Measurements from ENCODE around the gene GOLGA8G. TPM values are rescaled to one million over a fixed set of nuclear protein-coding genes. Genes with fewer than 3 reads are reported as not detected.
"Not testable (repeated sequence)": the region's sequence is repeated elsewhere in the genome, so short reads cannot be mapped to it uniquely, and the experiment has no call there.

GOLGA8G gene, protein sequence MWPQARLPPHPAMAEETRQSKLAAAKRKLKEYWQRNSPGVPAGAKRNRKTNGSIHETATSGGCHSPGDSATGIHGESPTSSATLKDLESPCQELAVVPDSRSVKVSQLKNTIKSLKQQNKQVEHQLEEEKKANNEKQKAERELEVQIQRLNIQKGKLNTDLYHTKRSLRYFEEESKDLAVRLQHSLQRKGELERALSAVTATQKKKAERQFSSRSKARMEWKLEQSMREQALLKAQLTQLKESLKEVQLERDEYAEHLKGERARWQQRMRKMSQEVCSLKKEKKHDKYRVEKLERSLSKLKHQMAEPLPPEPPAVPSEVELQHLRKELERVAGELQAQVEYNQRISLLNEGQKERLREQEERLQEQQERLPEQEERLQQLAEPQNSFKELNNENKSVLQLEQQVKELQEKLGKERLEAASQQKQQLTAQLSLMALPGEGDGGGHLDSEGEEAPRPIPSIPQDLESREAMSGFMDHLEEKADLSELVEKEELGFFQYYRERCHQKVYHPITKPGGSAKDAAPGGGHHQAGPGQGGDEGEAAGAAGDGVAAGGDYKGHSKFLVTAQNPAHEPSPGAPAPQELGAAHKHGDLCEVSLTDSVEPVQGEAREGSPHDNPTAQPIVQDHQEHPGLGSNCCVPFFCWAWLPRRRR
- total RNA-seq, result not detected in 2 replicates

DNA sequence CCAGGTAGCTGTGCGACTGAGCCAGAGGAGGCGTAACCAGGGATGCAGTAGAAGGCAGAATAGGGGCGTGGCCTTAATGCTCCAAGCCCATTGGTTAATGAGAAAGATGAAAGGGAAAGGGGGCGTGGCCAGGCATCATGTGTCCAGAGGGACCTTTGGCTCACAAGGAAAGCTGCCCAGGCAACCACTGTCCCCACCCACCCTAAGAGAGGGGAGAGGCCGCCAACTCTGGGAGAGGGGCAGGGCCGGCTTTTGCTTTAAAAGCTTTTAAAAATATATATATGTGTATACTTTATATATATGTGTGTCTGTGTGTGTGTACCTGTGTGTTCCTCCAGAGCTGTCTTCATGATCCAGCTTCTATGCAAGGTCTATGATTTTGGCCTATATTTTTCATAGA, at the start of gene GOLGA8G:
Gene GOLGA8G, minus strand, starts transcription at position 18 of the 400 bp plus-strand sequence. CDS start 62 bp downstream, outside the sequence.
- DNase-seq (ENCODE audit: extremely low read depth, low read depth, low spot score), result not testable (repeated sequence)

DNA sequence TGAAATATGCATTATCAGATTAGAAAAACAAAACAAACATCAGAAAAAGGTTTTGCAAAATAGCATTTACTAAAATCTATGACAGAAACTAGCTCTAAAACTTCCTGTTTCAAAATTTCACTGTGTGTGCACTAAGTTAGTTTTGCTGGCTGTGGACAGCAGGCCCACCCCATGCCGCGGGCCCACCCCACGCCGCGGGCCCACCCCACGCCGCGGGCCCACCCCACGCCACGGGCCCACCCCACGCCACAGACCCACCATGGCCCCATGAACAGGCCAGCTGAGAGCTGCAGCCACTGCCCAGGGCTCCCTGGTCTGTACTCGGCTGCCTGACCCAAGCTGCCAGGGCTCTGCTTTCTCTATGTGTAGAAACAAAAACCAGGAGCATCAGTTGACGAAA, 40.6 kb upstream of the GOLGA8G start:
- not testable (repeated sequence) for DNase-seq (ENCODE audit: extremely low read depth, low read depth, low spot score)

DNA sequence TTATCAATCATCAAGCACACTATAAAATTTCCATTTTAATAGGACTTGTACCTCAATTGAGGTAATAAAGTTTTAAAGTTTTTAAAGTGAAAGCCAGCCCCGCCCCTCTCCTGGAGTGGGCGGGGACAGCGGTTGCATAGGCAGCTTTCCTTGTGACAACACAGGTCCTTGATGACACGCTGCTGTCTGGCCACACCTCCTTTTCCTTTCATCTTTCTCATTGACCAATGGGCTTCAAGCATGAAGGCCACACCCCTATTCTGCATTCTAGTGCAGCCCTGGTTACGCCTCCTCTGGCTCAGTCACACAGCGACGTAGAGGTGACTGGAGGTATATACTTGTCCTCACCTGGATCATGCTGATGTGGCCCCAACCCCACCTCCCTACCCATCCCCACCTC, 20.5 kb upstream of the GOLGA8G start, which contains the start of gene GOLGA6L25:
Gene GOLGA6L25, plus strand, starts transcription at position 301 of the 400 bp plus-strand sequence. Its CDS starts 61 bp downstream, at position 362.
- not testable (repeated sequence) for DNase-seq (ENCODE audit: extremely low read depth, low read depth, low spot score)

DNA sequence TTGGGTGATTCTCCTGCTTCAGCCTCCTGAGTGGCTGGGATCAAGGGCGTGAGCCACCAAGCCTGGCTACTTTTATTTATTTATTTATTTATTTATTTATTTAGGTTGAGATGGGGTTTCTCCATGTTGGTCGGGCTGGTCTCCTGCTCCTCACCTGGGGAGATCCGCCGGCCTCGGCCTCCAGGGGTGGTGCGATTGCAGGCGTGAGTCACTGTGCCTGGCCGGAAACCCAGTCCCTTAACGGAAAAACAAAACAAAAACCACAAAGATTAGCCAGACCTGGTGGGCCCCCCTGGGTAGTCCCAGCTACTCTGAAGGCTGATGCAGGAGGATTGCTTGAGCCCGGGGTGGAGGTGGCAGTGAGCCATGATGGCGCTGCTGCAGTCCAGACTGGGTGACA, 17.6 kb downstream of the GOLGA8G start:
- not testable (repeated sequence) for DNase-seq (ENCODE audit: extremely low read depth, low read depth, low spot score)

DNA sequence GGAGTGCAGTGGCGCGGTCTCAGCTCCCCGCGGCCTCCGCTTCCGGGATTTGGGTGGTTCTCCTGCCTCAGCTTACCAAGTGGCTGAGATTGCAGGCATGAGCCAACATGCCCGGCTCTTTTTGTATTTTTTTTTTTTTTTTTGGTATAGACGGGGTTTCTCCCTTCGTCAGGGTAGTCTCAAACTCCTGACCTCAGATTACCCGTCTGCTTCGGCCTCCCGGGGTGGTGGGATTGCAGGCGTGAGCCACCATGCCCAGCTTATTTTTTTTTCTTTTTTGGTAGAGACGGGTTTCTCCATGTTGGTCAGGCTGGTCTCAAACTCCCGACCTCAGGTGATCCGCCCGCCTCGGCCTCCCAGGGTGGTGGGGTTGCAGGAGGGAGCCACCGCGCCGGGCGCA, 18.6 kb downstream of the GOLGA8G start:
- DNase-seq (ENCODE audit: extremely low read depth, low read depth, low spot score), result not testable (repeated sequence)

DNA sequence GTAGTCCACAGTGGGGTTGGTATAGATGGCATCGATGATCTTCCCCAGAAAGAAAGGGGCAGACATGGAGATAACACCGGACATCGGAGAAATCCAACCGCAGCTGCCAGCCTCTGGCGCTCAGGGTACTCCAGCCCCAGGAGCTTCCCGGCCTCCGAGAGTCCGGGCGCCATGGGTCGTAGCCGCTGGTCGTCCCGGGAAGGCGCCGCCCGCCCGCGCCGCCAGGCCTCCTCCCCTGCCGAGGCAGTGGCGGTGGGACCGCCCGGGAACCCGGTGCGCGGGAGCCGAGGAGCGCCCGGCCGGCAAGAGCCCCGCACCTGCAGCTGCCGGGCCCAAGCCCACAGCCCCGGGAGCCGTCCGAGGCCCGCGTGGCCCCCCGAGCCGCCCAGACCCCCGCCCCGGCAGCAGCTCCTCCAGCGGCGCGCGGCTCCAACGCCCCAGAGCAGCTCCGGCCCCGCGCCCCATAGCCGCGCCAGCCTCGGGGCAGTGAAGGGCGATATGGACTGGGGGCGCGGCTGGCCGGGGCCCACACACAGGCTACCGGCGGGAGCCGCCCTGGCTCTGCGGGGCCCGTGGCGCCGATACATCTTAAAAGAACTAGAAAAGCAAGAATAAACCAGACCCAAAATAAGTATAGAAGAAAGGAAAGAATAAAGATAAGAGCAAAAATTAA, 24.4 kb downstream of the GOLGA8G start:
- not testable (repeated sequence) for DNase-seq (ENCODE audit: extremely low read depth, low read depth, low spot score)

DNA sequence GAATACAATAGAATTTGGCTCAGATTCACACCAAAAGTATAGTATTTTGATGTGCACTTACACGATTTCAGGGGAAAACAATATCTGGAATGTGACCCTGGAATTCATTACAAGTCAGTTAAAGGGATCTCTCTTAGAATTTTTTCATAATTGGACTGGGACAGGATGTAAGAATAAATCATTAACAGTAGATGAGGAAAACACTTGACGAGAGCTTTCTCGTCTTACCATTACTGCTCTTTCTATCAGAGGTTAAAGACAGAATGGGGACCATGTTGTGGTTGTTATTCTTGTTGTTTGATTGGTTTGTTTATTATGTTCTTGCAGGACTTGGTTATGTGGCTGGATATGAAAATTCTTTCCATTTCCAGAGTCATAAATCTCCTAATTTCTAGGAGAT, 51.4 kb downstream of the GOLGA8G start:
- not testable (repeated sequence) for DNase-seq (ENCODE audit: extremely low read depth, low read depth, low spot score)

Other genes with a start within 250 kb of the GOLGA8G start
- gene HERC2, start 210.8 kb downstream of the GOLGA8G start, total RNA-seq, result 42.1 and 68.9 TPM in 2 replicates
- gene GOLGA6L24, start 174.9 kb downstream of the GOLGA8G start, total RNA-seq, result not detected in 2 replicates
- not detected in 2 replicates for gene GOLGA8F, start 154.3 kb downstream of the GOLGA8G start, total RNA-seq
- gene GOLGA6L25, start 20.6 kb upstream of the GOLGA8G start, total RNA-seq, result not detected in 2 replicates
- 0.39 and 2.3 TPM in 2 replicates for gene GOLGA8M, start 179.4 kb upstream of the GOLGA8G start, total RNA-seq

Data from glomerular endothelial cell (primary cell).